K562 (cell line): ENCODE results near the gene GNAQ. TPM values are rescaled to one million over a fixed set of nuclear protein-coding genes. Genes with fewer than 3 reads are reported as not detected.
A peak's percentile ranks its signal among the peaks of the same experiment; 100 is the strongest.

Experiments used
- ATAC-seq: fragments of 200-7000 bp; cut with Tn5 transposase; 3 replicates; pipeline ENCODE4 v1.9.1; 2020; ENCODE audit warnings: moderate library complexity
- BruUV-seq: library from RNA; stranded (reverse); fragments of 400-500 nt; replicated peaks from 2 replicates; lab custom pipeline; 2021; lab: Mats Ljungman, UMichigan
- CTCF ChIA-PET: fragments of 300-600 bp; formaldehyde crosslinking; extraction: SDS; loops from one replicate; lab custom pipeline; 2021; ENCODE audit warnings: low intra/inter-chr PET ratio; lab: Yijun Ruan, JAX
- POLR2A ChIA-PET: fragments of 300-600, 350-650 bp; sonication (Branson Sonifier 250); formaldehyde crosslinking; extraction: SDS; loops from one replicate; lab custom pipeline; 2021; ENCODE audit warnings: antibody characterized with exemption, inconsistent platforms; lab: Yijun Ruan, JAX
- DNase-seq, 4 experiments: peaks; one replicate each; pipeline versions ENCODE4 v3.0.0 to v3.0.0-alpha.2; 2011 to 2018; ENCODE audit warnings: low spot score in 3 of 4, mixed read lengths in 3 of 4; ENCODE audit errors: extremely low read depth in 1 of 4
- FAIRE-seq: peaks from 2 replicates; lab custom pipeline; 2011; peaks lifted over from hg19 to GRCh38; lab: Jason Lieb, UNC
- H2AFZ ChIP-seq: 2 replicates; pipeline ENCODE4 v1.6.0; 2011; ENCODE audit warnings: low read depth, low read length, control low read depth, inconsistent platforms
- H3K27ac ChIP-seq: fragments of 200-600 bp; 3 replicates; pipeline ENCODE4 v1.8.0; 2011; ENCODE audit warnings: low read depth, mild to moderate bottlenecking, control low read depth, inconsistent platforms, low read length, moderate library complexity, mixed read lengths; ENCODE audit errors: extremely low read depth
- H3K27me3 ChIP-seq, 2 experiments: fragments of 300-600 bp in 1 of 2; 2 replicates in 1 of 2; 3 replicates in 1 of 2; pipeline versions ENCODE4 v1.6.0 to v1.8.0; 2011; ENCODE audit warnings: inconsistent platforms in 2 of 2, low read length in 2 of 2, mild to moderate bottlenecking in 1 of 2, mixed read lengths in 1 of 2, moderate library complexity in 1 of 2; ENCODE audit not compliant: control insufficient read depth in 2 of 2, insufficient read depth in 2 of 2
- H3K36me3 ChIP-seq: fragments of 300-600 bp; 3 replicates; pipeline ENCODE4 v1.8.0; 2011; ENCODE audit warnings: mild to moderate bottlenecking, low read length, inconsistent platforms; ENCODE audit not compliant: control insufficient read depth, insufficient read depth
- H3K4me1 ChIP-seq, 2 experiments: fragments of 200-600 bp in 1 of 2; replicated peaks in 1 of 2; 2 replicates in 1 of 2; 3 replicates in 1 of 2; pipeline versions ENCODE4 v1.5.1 to v1.8.0; 2011; ENCODE audit warnings: inconsistent platforms in 2 of 2, low read length in 2 of 2, mild to moderate bottlenecking in 1 of 2, mixed read lengths in 1 of 2, moderate library complexity in 1 of 2; ENCODE audit not compliant: control insufficient read depth in 2 of 2, insufficient read depth in 2 of 2
- H3K4me2 ChIP-seq: 2 replicates; pipeline ENCODE4 v1.6.1; 2011; ENCODE audit warnings: low read length, control low read depth, inconsistent platforms, mixed read lengths; ENCODE audit not compliant: insufficient read depth
- H3K4me3 ChIP-seq: fragments of 200-600 bp; sonication (generic), shearing (Covaris generic); 2 replicates; pipeline ENCODE4 v1.5.1; 2016; ENCODE audit warnings: control low read depth, inconsistent platforms
- H3K79me2 ChIP-seq: fragments of 200-600 bp; 3 replicates; pipeline ENCODE4 v1.8.0; 2011; ENCODE audit warnings: low read length, inconsistent platforms; ENCODE audit not compliant: control insufficient read depth, insufficient read depth
- H3K9ac ChIP-seq, 2 experiments: 2 replicates each; pipeline versions ENCODE4 v1.6.0 to v1.6.1; 2011; ENCODE audit warnings: low read depth in 2 of 2, low read length in 2 of 2, control low read depth in 1 of 2, inconsistent platforms in 1 of 2, mild to moderate bottlenecking in 1 of 2, mixed read lengths in 1 of 2; ENCODE audit not compliant: insufficient read depth in 1 of 2
- H3K9me1 ChIP-seq: one replicate; pipeline ENCODE4 v1.6.0; 2011; ENCODE audit warnings: inconsistent platforms, mild to moderate bottlenecking, low read length, moderate library complexity; ENCODE audit not compliant: control insufficient read depth, insufficient read depth
- H3K9me3 ChIP-seq: replicated peaks from 2 replicates; pipeline ENCODE4 v1.5.1; 2011; ENCODE audit warnings: low read depth, low read length, inconsistent platforms; ENCODE audit not compliant: control insufficient read depth, insufficient read depth
- H4K20me1 ChIP-seq: replicated peaks from 2 replicates; pipeline ENCODE4 v1.6.1; 2011; ENCODE audit warnings: low read length, inconsistent platforms, mixed read lengths; ENCODE audit not compliant: control insufficient read depth, insufficient read depth
- ASH1L ChIP-seq: fragments of 450-650 bp; IDR thresholded peaks from 2 replicates; pipeline ENCODE4 v1.6.1; 2018; ENCODE audit warnings: borderline replicate concordance, mild to moderate bottlenecking, low read depth; ENCODE audit not compliant: partially characterized antibody
- E2F3 ChIP-seq: fragments of 250-450 bp; sonication (Bioruptor Pico); IDR thresholded peaks from 2 replicates; pipeline ENCODE4 v1.4.0; 2020; ENCODE audit warnings: mild to moderate bottlenecking
- JUNB ChIP-seq: fragments of 450-650 bp; formaldehyde crosslinking; conservative IDR thresholded peaks from 2 replicates; pipeline ENCODE4 v1.4.0; 2020; ENCODE audit warnings: mild to moderate bottlenecking
- KLF13 ChIP-seq: fragments of 450-650 bp; IDR thresholded peaks from 2 replicates; pipeline ENCODE4 v1.6.1; 2016; ENCODE audit warnings: missing genetic modification characterization, low read depth, mild to moderate bottlenecking, missing compliant biosample characterization, moderate library complexity, borderline replicate concordance
- MAFK ChIP-seq: IDR thresholded peaks from 2 replicates; pipeline ENCODE4 v1.6.1; 2011; ENCODE audit warnings: low read length, improper control_type of control experiment
- NR2C1 ChIP-seq, 2 experiments: fragments of 450-650 bp; IDR thresholded peaks; 2 replicates each; pipeline ENCODE4 v1.6.1; 2017; ENCODE audit warnings: mild to moderate bottlenecking in 2 of 2, antibody characterized with exemption in 1 of 2, inconsistent platforms in 1 of 2, missing compliant biosample characterization in 1 of 2, missing genetic modification characterization in 1 of 2
- PHB2 ChIP-seq: fragments of 450-650 bp; IDR thresholded peaks from 2 replicates; pipeline ENCODE4 v1.6.1; 2017; ENCODE audit warnings: low read depth
- SAFB ChIP-seq: fragments of 200-400 bp; formaldehyde crosslinking; IDR thresholded peaks from 2 replicates; pipeline ENCODE4 v1.6.1; 2017; ENCODE audit warnings: low read depth, low read length, borderline replicate concordance
- SP2 ChIP-seq: IDR thresholded peaks from 2 replicates; pipeline ENCODE4 v1.6.1; 2011; ENCODE audit warnings: mild to moderate bottlenecking, low read depth, low read length, moderate library complexity; ENCODE audit not compliant: poor library complexity, severe bottlenecking; ENCODE audit errors: extremely low read depth
- TCF7L2 ChIP-seq: fragments of 150-350 bp; IDR thresholded peaks from 2 replicates; pipeline ENCODE4 v1.6.1; 2016; ENCODE audit warnings: low read depth, mild to moderate bottlenecking, low read length, moderate library complexity
- TEAD4 ChIP-seq, 2 experiments: sonication (generic) in 1 of 2; formaldehyde crosslinking in 1 of 2; IDR thresholded peaks; 2 replicates each; pipeline versions ENCODE4 v1.6.1 to v1.8.0; 2012 to 2022; ENCODE audit warnings: borderline replicate concordance in 1 of 2, inconsistent platforms in 1 of 2, low read length in 1 of 2, mild to moderate bottlenecking in 1 of 2, missing genetic modification reagents in 1 of 2
- XRCC3 ChIP-seq: fragments of 450-650 bp; IDR thresholded peaks from 2 replicates; pipeline ENCODE4 v1.6.1; 2017; ENCODE audit warnings: mild to moderate bottlenecking, moderate library complexity
- ZBTB17 ChIP-seq: fragments of 450-650 bp; formaldehyde crosslinking; IDR thresholded peaks from 2 replicates; pipeline ENCODE4 v1.4.0; 2020; ENCODE audit warnings: mild to moderate bottlenecking
- ZNF121 ChIP-seq: sonication (generic); formaldehyde crosslinking; conservative IDR thresholded peaks from 2 replicates; pipeline ENCODE4 v1.8.0; 2022; ENCODE audit warnings: missing genetic modification reagents
- ZNF24 ChIP-seq: fragments of 450-650 bp; IDR thresholded peaks from 2 replicates; pipeline ENCODE4 v1.6.1; 2016
- ZNF507 ChIP-seq: conservative IDR thresholded peaks from 2 replicates; pipeline ENCODE4 v1.6.1; 2017; ENCODE audit warnings: missing genetic modification characterization, missing compliant biosample characterization
- ZNF717 ChIP-seq: fragments of 250-450 bp; sonication (Bioruptor Pico); IDR thresholded peaks from 2 replicates; pipeline ENCODE4 v1.5.0; 2021
- WGBS: fragments of 100-300 bp; shearing (Covaris generic); methylation state at CpG from one replicate; pipeline ENCODE4 v1.1.6; 2016; ENCODE audit warnings: low coverage, mixed read lengths; ENCODE audit not compliant: insufficient coverage; ENCODE audit errors: missing lambda C conversion rate; 5-methylcytosine and 5-hydroxymethylcytosine counted together
- in situ Hi-C: fragments of 300-500 bp; cut with MboI; formaldehyde crosslinking; loops from 4 replicates; pipeline ENCODE4 v1.15.0; 2018; ENCODE audit warnings: inconsistent platforms, mixed read lengths
- intact Hi-C: fragments of 100-400 bp; cut with micrococcal nuclease; formaldehyde crosslinking; loops from 2 replicates; pipeline ENCODE4 v1.14.2; 2022
- polyA plus RNA-seq, 8 experiments: library from polyadenylated mRNA; depleted of rRNA in 4 of 8; stranded (reverse) in 5 of 8; unstranded in 3 of 8; fragments of >200 nt; fragmentation: Nextera tagmentation in 2 of 8; fragmentation: Illumina TruSeq in 1 of 8; extraction: Ambion mirVana in 2 of 8; extraction: Trizol in 1 of 8; gene quantifications; 2 replicates each; pipeline versions ENCODE4 v1.2.1 to v1.2.3, GENCODE V29; 2011 to 2014; ENCODE audit warnings: inconsistent platforms in 1 of 8, missing spikeins in 1 of 8
- total RNA-seq, 7 experiments: library from RNA; depleted of rRNA in 6 of 7; stranded (reverse); fragments of >200 nt in 6 of 7; fragmentation: Illumina TruSeq in 2 of 7; extraction: Trizol in 2 of 7; gene quantifications; 2 replicates each; pipeline versions ENCODE4 v1.2.1 to v1.2.3, GENCODE V29; 2011 to 2021; ENCODE audit warnings: low replicate concordance in 1 of 7
- TF ChIP-seq, protein P1 (sequence below), 2 experiments: IDR thresholded peaks in 1 of 2; conservative IDR thresholded peaks in 1 of 2; 2 replicates each; pipeline ENCODE4 v1.6.1; 2016; ENCODE audit warnings: low read depth in 2 of 2, mild to moderate bottlenecking in 1 of 2, missing compliant biosample characterization in 1 of 2, missing genetic modification characterization in 1 of 2, moderate library complexity in 1 of 2
- TF ChIP-seq, protein P2 (sequence below): fragments of 450-650 bp; IDR thresholded peaks from 2 replicates; pipeline ENCODE4 v1.6.1; 2016

The GNAQ gene
- total and polyA plus RNA-seq, 9 of the 15 experiments (the other 6 are each of a cell fraction or from before 2014, with no cell fraction given), result 4.8 to 27.9 (median 17.5) TPM

DNA sequence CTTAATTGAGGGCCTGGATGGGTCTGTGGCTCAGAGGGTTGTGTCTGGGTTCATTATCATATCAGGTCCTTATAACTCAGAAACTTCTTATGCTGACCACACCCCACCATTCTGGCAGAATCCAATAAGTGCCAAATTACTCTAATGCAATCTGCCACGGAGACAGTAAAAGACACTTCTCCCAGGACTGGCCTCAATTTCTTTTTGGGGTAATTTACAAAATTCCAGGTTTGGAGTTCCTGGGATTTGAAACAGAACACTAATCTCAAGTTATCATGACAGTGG, 187.8 kb downstream of the GNAQ start (continued):
- TF ChIP-seq TEAD4 (IDR thresholded peaks at IDR 0.05; ENCODE audit: low read length) (no peak), TEAD4 (CRISPR knock-in tag; IDR thresholded peaks at IDR 0.05; ENCODE audit: borderline replicate concordance) (no peak), XRCC3 (no peak), E2F3 (CRISPR knock-in tag) (no peak), NR2C1 (IDR thresholded peaks at IDR 0.05) (no peak), NR2C1 (tag; IDR thresholded peaks at IDR 0.05) (no peak), SAFB (no peak), ZNF121 (CRISPR knock-in tag) (no peak), SP2 (no peak), MAFK (no peak), ASH1L (no peak), TCF7L2 (no peak), JUNB (CRISPR knock-in tag) (no peak)

DNA sequence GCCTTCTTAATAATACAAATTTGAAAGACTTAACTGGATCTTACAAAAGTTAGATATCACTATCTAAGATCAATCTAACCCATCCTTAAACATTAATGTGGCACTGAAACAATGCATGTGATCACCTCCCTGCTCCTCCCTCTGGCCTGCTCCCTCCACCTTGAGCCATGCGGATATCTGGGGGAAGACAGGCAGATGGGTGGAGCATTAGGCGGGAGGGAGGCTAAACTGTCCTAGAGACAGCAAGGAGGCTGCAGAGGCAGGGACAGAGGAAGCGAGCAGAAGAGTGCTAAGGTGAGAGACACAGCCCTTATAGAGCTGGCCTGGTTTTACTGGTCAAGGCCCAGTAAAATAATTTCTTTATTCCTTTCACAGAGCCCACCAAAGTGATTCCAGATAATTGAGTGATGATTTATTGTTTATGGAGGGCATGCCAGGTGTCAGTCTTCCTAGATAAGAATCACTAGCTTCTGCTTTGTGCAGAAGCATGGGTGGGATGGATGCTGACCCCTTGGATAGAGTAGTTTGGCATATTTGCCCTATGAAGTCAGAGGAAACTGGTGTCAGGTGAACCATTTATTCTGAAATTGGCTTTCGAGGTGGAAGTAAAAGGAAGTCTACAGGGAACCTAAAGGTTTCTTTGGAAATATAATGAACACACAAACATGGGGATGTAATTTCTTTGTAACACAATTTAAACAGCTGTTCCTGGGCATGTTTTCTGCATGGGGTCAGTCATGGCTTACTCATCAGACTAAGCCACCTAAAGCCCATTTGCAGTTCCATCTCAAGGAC, 188.3 kb downstream of the GNAQ start:
- Histone ChIP-seq H3K79me2 (peaks cover 29% of the 10 kb centered on the region), H3K4me3 (no peak overlapping the region), H3K27ac (no peak overlapping the region), H3K9me3 (no peaks in the 10 kb centered on the region), H3K4me2 (no peak overlapping the region), H4K20me1 (no peaks in the 10 kb centered on the region), H3K4me1 (peaks cover 0 to 10% of the 10 kb centered on the region in 2 experiments; a peak in 3 of 5 replicates), H2AFZ (no peak overlapping the region), H3K9ac (no peak overlapping the region), H3K27me3 (no peaks in the 10 kb centered on the region), H3K9me1 (no peaks in the 10 kb centered on the region), H3K36me3 (no peaks in the 10 kb centered on the region)
- POLR2A ChIA-PET, result no interaction called here
- in situ Hi-C loops, result no loop called here
- no TSS peak for BruUV-seq
- intact Hi-C loops, result no loop called here
- CTCF ChIA-PET, result no interaction called here
- FAIRE-seq (peak; percentile 26), ATAC-seq (peak; percentile 71), DNase-seq (peak in 2 of 4 experiments; percentile 19 to 46)
- WGBS, result 45% methylated on average over 4 of the region's 4 CpGs
- TF ChIP-seq ZNF507 (tag) (no peak), KLF13 (tag) (no peak), ZNF24 (no peak), ZNF717 (CRISPR knock-in tag) (no peak), PHB2 (no peak), ZBTB17 (no peak)
- TF ChIP-seq, protein P1, sequence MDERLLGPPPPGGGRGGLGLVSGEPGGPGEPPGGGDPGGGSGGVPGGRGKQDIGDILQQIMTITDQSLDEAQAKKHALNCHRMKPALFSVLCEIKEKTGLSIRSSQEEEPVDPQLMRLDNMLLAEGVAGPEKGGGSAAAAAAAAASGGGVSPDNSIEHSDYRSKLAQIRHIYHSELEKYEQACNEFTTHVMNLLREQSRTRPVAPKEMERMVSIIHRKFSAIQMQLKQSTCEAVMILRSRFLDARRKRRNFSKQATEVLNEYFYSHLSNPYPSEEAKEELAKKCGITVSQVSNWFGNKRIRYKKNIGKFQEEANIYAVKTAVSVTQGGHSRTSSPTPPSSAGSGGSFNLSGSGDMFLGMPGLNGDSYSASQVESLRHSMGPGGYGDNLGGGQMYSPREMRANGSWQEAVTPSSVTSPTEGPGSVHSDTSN (CRISPR knock-in tag; IDR thresholded peaks at IDR 0.05; ENCODE audit: low read depth), result no peak
- TF ChIP-seq, protein P1 (tag; conservative IDR thresholded peaks at IDR 0.05; ENCODE audit: low read depth), result peak; percentile 35; the same call in 1 of the 2 replicates
- TF ChIP-seq, protein P2, sequence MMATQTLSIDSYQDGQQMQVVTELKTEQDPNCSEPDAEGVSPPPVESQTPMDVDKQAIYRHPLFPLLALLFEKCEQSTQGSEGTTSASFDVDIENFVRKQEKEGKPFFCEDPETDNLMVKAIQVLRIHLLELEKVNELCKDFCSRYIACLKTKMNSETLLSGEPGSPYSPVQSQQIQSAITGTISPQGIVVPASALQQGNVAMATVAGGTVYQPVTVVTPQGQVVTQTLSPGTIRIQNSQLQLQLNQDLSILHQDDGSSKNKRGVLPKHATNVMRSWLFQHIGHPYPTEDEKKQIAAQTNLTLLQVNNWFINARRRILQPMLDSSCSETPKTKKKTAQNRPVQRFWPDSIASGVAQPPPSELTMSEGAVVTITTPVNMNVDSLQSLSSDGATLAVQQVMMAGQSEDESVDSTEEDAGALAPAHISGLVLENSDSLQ, result peak; percentile 55
